HG03354 (cell line): ENCODE measurements around the gene KIF1B.
A peak's percentile ranks its signal among the peaks of the same experiment; 100 is the strongest.

Experiments
- ATAC-seq: cut with Tn5 transposase; IDR thresholded peaks from one replicate; pipeline ENCODE4 v1.9.1; 2021; ENCODE audit warnings: mild to moderate bottlenecking; ENCODE audit not compliant: unreplicated experiment, poor library complexity, severe bottlenecking

The KIF1B gene

GRCh38 chr1:10267319-10267718, 56.9 kb downstream of the KIF1B start:
- ATAC-seq: no peak

DNA sequence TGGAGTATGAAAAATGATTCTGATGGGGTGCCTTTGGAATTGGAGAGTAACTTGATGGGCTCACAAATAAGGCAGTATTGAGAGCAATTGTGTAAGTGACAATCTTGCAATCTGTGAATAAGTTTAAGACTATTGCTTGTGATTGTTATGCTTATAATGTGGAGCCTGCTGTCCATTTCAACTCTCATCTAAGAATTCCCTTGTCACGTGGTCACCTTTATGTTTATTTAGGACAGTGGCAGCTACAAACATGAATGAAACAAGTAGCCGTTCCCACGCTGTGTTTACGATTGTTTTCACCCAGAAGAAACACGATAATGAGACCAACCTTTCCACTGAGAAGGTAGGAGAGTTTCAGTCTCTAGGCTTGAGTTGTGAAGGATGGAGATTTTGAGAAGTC, 57.6 kb downstream of the KIF1B start:
- no peak for ATAC-seq

DNA sequence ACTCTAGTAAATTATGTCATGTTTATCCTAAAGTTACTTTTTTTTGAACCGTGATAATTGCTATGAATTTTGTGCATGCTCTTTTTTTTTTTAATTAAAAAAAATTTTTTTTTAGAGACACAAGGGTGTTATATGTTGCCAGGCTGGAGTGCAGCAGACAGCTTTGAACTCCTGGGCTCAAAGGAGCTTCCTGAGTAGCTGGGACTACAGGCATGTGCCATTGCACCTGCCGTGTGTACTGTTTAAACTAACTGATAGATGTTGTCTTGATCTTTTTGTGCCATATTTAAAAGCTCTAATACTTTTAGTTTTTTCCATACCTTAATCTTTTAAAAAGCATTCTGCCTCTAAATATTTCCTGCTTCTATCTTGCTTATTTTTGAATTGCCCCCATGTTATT, 60.7 kb downstream of the KIF1B start:
- no peak for ATAC-seq

DNA sequence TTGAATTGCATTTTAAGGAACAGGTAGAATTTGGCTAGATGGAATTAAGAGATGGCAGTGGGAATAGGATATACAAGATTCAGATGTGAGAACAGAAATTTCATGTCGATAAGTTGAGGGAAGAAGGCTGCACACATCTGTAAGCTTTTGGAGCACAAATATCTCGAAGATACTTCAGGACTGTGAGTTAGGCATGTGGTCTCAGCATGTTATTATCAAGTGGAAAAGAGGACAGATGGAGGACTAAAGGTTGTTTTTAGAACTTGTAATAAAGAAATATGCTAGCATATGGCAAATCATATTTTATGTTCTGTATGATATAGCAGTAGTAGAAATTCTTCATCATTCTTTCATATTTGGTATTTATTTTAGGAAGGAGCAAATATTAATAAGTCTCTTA, 61.5 kb downstream of the KIF1B start:
- ATAC-seq: no peak

GRCh38 chr1:10272274-10272673, 61.9 kb downstream of the KIF1B start:
- ATAC-seq: no peak

- ATAC-seq: no peak
Observed at GRCh38 chr1:10278880-10279279, 68.5 kb downstream of the KIF1B start.

GRCh38 chr1:10280439-10281350, 70.3 kb downstream of the KIF1B start:
- no peak for ATAC-seq

DNA sequence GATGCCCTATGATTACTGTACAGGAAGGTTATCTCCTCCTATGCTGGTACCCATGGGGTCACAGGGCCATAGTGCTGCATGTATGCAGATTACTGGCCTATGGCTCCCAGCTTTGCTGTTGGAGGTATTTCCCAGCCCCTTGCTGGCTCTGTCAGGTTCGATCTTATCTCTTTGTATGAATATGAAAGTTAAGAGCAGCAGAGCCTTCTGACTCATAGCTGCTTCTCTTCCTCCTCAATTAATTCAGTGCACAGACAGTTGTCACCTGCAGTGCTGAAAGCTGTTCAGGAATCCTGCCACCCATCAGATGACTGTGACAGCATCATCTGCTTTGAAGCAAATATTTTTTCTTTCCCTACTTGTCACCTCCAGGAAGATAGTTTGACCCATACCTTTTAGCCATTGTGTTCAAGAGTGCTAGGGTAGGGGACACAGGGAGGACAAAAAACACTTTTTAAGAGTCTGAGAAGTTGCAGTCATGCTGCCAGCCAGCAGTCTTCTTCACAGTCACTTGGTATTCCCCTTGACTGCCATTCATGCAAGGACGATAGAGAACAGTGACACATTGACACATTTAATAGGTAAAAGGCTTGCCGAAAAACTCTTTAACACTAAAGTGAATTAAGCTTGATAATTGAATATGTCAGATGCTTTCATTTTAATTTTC, 73.1 kb downstream of the KIF1B start:
- peak; percentile 60 for ATAC-seq

DNA sequence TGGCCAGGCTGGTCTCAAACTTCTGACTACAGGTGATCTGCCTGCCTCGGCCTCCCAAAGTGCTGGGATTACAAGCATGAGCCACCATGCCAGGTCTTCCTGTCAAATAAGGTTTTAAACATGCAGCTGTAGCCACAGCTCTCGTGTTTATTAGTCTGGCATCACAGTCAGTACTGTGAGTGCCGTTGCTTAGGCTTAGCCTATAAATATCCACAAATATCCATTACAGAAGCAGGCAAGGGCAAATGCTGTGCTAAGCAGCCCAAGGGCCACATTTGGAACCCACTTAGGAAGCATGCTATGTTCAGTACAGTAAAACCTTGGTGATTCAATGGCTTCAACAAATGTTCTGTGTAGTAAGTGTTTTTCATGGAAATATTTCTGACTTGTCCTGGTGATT, 75.9 kb downstream of the KIF1B start:
- ATAC-seq: no peak

GRCh38 chr1:10287023-10287645, 76.8 kb downstream of the KIF1B start:
- ATAC-seq: no peak

DNA sequence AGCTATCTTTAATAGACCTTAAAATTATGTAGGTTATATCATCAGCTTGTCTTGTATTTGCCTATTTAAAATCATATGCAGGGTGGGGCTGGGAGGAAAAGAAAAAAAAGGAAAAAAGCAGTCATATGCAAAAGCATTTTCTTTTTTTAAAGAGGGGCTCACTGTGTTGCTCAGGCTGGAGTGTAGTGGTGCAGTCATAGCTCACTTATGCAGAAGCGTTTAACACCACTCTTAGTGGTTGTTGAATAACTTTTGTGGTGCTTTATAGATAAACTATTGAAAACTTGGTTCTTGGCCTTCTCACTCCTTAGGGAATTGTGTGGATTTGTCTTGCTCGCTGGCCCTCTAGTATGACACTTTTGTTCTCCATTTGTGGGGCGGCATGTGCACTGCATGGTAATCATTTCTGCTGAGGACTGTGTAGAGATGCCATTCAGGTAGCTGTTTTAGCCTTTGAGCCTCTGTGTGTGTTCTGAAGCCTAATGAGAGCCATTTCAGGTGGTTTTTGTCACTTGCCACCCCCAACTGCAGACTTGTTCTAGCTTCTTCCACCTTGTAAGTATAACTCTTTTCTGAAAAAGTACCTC, 77.8 kb downstream of the KIF1B start:
- ATAC-seq: peak; percentile 64

DNA sequence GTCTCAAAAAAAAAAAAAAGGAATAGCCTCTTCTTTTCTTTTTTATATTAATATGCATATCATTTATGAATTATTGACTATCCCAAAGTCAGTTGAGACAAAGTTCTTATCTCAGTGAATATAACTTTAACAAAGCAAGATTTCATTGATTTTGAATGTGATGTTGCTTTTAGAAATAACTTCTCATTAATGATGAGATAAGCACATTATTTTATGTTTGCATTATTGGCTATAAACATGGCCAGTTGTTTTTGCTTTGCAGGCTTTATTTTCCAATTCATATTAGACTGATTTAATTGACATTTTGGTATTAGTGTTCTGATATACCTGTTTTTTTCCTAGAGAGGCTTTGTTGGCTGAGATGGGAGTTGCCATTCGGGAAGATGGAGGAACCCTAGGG, 81.3 kb downstream of the KIF1B start:
- no peak for ATAC-seq

- ATAC-seq: no peak
Observed at GRCh38 chr1:10292188-10292587, 81.8 kb downstream of the KIF1B start.

DNA sequence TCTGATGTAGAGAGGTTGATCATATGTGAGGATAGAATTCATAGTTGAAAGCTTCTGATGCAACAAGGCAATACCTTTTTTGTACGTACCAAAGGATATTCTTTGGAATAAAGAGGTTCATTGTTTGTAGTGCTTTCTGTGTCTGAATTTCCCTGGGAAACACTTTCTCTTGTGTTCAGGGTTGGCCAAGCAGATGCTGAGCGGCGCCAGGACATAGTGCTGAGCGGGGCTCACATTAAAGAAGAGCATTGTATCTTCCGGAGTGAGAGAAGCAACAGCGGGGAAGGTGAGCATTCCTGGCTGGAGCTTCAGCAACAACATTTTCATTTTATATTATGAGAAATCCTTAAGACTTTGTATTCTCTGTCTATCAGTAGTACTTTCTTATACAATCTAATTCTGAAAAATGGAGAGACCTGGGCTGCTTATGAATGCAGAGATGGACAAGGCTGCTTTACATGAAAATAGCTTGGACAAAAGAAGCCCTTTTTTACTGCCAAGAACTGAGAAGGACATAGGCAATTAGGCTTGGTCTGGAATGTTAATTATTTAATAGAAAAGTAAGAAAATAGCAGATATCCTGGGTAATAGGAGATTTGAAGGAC, 85.2 kb downstream of the KIF1B start:
- ATAC-seq: no peak

DNA sequence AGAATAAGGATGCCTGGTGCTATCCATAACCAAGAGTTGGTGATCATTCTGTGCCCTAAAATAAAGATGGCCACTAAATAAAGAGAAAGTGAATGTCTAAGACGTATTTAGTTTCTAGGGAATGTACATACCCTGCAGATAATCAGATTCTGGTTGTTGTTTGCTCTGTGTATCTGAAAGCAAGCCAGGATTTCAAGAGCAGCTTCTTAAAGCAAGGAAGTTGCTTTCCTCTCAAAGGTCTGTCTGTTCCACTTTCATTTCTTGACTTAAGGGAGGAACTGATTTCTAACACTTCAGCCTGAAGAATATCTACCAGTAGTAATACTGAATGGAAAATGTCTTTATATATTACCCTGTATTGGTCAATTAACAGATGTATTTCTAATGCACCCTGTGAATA, 88.8 kb downstream of the KIF1B start:
- ATAC-seq: no peak

DNA sequence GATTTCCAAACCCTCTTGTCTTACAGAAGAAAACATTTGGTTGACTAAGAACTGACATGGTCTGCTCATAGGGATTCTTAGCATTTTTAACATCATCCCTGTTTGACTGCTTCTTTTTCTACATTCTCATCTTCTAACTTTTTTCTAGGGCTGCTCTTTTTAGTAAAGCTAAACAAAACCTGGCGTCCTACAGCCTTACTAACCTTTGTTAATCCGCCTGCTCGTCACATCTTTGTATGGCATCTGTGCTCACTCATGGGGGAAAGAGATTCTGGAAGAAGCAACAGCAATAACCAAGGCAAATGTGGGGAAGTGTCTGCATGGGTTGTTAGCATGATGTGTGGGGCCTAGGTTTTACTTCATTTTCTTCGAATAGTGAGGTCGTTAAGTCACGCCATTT, 92.0 kb downstream of the KIF1B start:
- no peak for ATAC-seq

GRCh38 chr1:10304295-10304694, 93.9 kb downstream of the KIF1B start:
- no peak for ATAC-seq

- no peak for ATAC-seq
Observed at GRCh38 chr1:10306435-10306834, 96.1 kb downstream of the KIF1B start.

GRCh38 chr1:10308001-10308400, 97.6 kb downstream of the KIF1B start:
- no peak for ATAC-seq
